AG04450 (cell line): Measurements from ENCODE around the gene APOL2. TPM values are rescaled to one million over a fixed set of nuclear protein-coding genes. Genes with fewer than 3 reads are reported as not detected.
"Not testable (repeated sequence)": the region's sequence is repeated elsewhere in the genome, so short reads cannot be mapped to it uniquely, and the experiment has no call there.

ENCODE experiments used
- CTCF ChIA-PET: fragments of 300-600, 350-600 bp; formaldehyde crosslinking; extraction: SDS; loops from one replicate; lab custom pipeline; 2022; ENCODE audit warnings: antibody characterized with exemption, inconsistent platforms; lab: Charles Lee
- POLR2A ChIA-PET: fragments of 350-600 bp; formaldehyde crosslinking; extraction: SDS; loops from one replicate; lab custom pipeline; 2021; ENCODE audit warnings: antibody characterized with exemption, inconsistent platforms; lab: Yijun Ruan, JAX
- DNase-seq: peaks from one replicate; pipeline ENCODE4 v3.0.0-alpha.2; 2011; ENCODE audit warnings: low read depth, low spot score
- H3K27ac ChIP-seq: one replicate; pipeline ENCODE4 v1.5.1; 2012; ENCODE audit warnings: low read depth, low read length, control low read depth
- H3K27me3 ChIP-seq: one replicate; pipeline ENCODE4 v1.6.0; 2012; ENCODE audit warnings: low read length; ENCODE audit not compliant: control insufficient read depth, insufficient read depth
- H3K4me3 ChIP-seq: 2 replicates; pipeline ENCODE4 v1.5.1; 2011; ENCODE audit warnings: mild to moderate bottlenecking, low read depth, low read length, control low read depth
- H3K9me3 ChIP-seq: 2 replicates; pipeline ENCODE4 v1.5.1; 2012; ENCODE audit warnings: low read length; ENCODE audit not compliant: control insufficient read depth, insufficient read depth
- CTCF ChIP-seq: IDR thresholded peaks from 2 replicates; pipeline ENCODE4 v1.5.1; 2011; ENCODE audit warnings: low read depth, low read length, control low read depth, inconsistent platforms
- polyA plus RNA-seq: library from polyadenylated mRNA; depleted of rRNA; stranded (reverse); fragments of >200 nt; gene quantifications from 2 replicates; pipeline ENCODE4 v1.2.3, GENCODE V29; 2011

Gene APOL2
- polyA plus RNA-seq, 1 experiment: 19.7 TPM

GRCh38 chr22:36213586-36213985 is 25.7 kb downstream of the APOL2 start:
- Histone ChIP-seq H3K4me3 (no peak overlapping the region), H3K27me3 (peaks cover 56% of the 10 kb centered on the region), H3K9me3 (no peaks in the 10 kb centered on the region), H3K27ac (no peak overlapping the region)
- ChIA-PET POLR2A (no interaction called here), CTCF (interaction anchor here (0.6 kb wide), 1 partner anchor 64 kb away, joined by 3 read pairs; no protein-coding TSS in a partner anchor)
- no peak for TF ChIP-seq CTCF
- no peak for DNase-seq

- ChIA-PET CTCF (no interaction called here), POLR2A (no interaction called here)
- peaks cover 53% of the 10 kb centered on the region for H3K27me3 ChIP-seq
- no peak for TF ChIP-seq CTCF
- no peak overlapping the region for H3K4me3 ChIP-seq
- DNase-seq: no peak
- H3K27ac ChIP-seq: no peak overlapping the region
- no peaks in the 10 kb centered on the region for H3K9me3 ChIP-seq
Measured at GRCh38 chr22:36212901-36213300, 26.4 kb downstream of the APOL2 start.

GRCh38 chr22:36211237-36211861 is 28.0 kb downstream of the APOL2 start:
- POLR2A ChIA-PET: no interaction called here
- CTCF ChIA-PET: interaction anchor here (1.0 to 2.0 kb wide), 2 partner anchors 30 to 275 kb away, joined by 3 to 7 read pairs; no protein-coding TSS in a partner anchor
- no peak for TF ChIP-seq CTCF
- H3K27ac ChIP-seq: no peak overlapping the region
- no peak overlapping the region for H3K4me3 ChIP-seq
- no peaks in the 10 kb centered on the region for H3K9me3 ChIP-seq
- DNase-seq: no peak
- H3K27me3 ChIP-seq: peaks cover 44% of the 10 kb centered on the region

GRCh38 chr22:36210224-36210623 is 29.1 kb downstream of the APOL2 start:
- TF ChIP-seq CTCF: no peak
- H3K27ac ChIP-seq: no peak overlapping the region
- no peak overlapping the region for H3K4me3 ChIP-seq
- peaks cover 35% of the 10 kb centered on the region for H3K27me3 ChIP-seq
- ChIA-PET CTCF (no interaction called here), POLR2A (no interaction called here)
- no peak for DNase-seq
- no peaks in the 10 kb centered on the region for H3K9me3 ChIP-seq

GRCh38 chr22:36209488-36209908 is 29.8 kb downstream of the APOL2 start:
- H3K9me3 ChIP-seq, H3K4me3 ChIP-seq, H3K27ac ChIP-seq, POLR2A ChIA-PET, CTCF ChIA-PET, DNase-seq: not testable (repeated sequence)
- peaks cover 30% of the 10 kb centered on the region for H3K27me3 ChIP-seq
